Cortex of kidney (tissue), 1 donor: ENCODE data around the gene CRYGC.
"Not testable (repeated sequence)": the region's sequence is repeated elsewhere in the genome, so short reads cannot be mapped to it uniquely, and the experiment has no call there.

Experiments
- DNase-seq: peaks from one replicate; lab custom pipeline; 2025; lab: John Stamatoyannopoulos, UW

The CRYGC gene

GRCh38 chr2:208136716-208137094 lies 7.1 kb upstream of the CRYGC start:
- no peak for DNase-seq

- no peak for DNase-seq
Observed at GRCh38 chr2:208135794-208136715, 6.4 kb upstream of the CRYGC start.

GRCh38 chr2:208134928-208135586 lies 5.4 kb upstream of the CRYGC start:
- DNase-seq, result no peak

GRCh38 chr2:208130712-208131110 lies 1.1 kb upstream of the CRYGC start:
- no peak for DNase-seq

GRCh38 chr2:208128136-208128535 lies 1.5 kb downstream of the CRYGC start:
- DNase-seq, result no peak

- no peak for DNase-seq
Observed at GRCh38 chr2:208127090-208127489, 2.5 kb downstream of the CRYGC start.

- DNase-seq, result no peak
Observed at GRCh38 chr2:208125251-208125650, 4.4 kb downstream of the CRYGC start.

GRCh38 chr2:208124013-208124715 lies 5.5 kb downstream of the CRYGC start, which contains the start of gene CRYGD:
Gene CRYGD, minus strand, starts transcription at chr2:208124524. Its CDS starts 51 bp downstream, at chr2:208124473.
- not testable (repeated sequence) for DNase-seq

GRCh38 chr2:208122248-208122647 lies 7.4 kb downstream of the CRYGC start:
- no peak for DNase-seq

GRCh38 chr2:208118918-208119317 lies 10.7 kb downstream of the CRYGC start:
- DNase-seq, result no peak

GRCh38 chr2:208117390-208117789 lies 12.2 kb downstream of the CRYGC start:
- DNase-seq, result not testable (repeated sequence)

GRCh38 chr2:208112969-208113368 lies 16.7 kb downstream of the CRYGC start:
- DNase-seq, result no peak

GRCh38 chr2:208112273-208112745 lies 17.3 kb downstream of the CRYGC start:
- DNase-seq, result not testable (repeated sequence)

GRCh38 chr2:208103616-208104015 lies 26.0 kb downstream of the CRYGC start:
- no peak for DNase-seq

- DNase-seq, result no peak
Observed at GRCh38 chr2:208101716-208102631, 27.7 kb downstream of the CRYGC start.

GRCh38 chr2:208099682-208100470 lies 29.8 kb downstream of the CRYGC start:
- no peak for DNase-seq

- DNase-seq, result not testable (repeated sequence)
Observed at GRCh38 chr2:208098701-208099100, 30.9 kb downstream of the CRYGC start.

- no peak for DNase-seq
Observed at GRCh38 chr2:208098267-208098666, 31.4 kb downstream of the CRYGC start.

- DNase-seq, result no peak
Observed at GRCh38 chr2:208097801-208098200, 31.8 kb downstream of the CRYGC start.

- DNase-seq, result no peak
Observed at GRCh38 chr2:208097313-208097712, 32.3 kb downstream of the CRYGC start.
